Left ventricle myocardium inferior (tissue), 1 donor: ENCODE data around the gene BLVRA. TPM values are rescaled to one million over a fixed set of nuclear protein-coding genes. Genes with fewer than 3 reads are reported as not detected.
"Not testable (repeated sequence)": the region's sequence is repeated elsewhere in the genome, so short reads cannot be mapped to it uniquely, and the experiment has no call there.

Source experiments
- DNase-seq: peaks from one replicate; pipeline ENCODE4 v3.0.0-alpha.2; 2020
- H3K27ac ChIP-seq: fragments of 200-600 bp; replicated peaks from 2 replicates; pipeline ENCODE4 v1.8.0; 2021
- H3K27me3 ChIP-seq: fragments of 200-600 bp; 2 replicates; pipeline ENCODE4 v1.8.0; 2021; ENCODE audit warnings: low read depth
- H3K36me3 ChIP-seq: fragments of 200-600 bp; 2 replicates; pipeline ENCODE4 v1.8.0; 2021
- H3K4me1 ChIP-seq: fragments of 200-600 bp; 2 replicates; pipeline ENCODE4 v1.8.0; 2021
- H3K4me3 ChIP-seq: fragments of 200-600 bp; 2 replicates; pipeline ENCODE4 v1.8.0; 2021; ENCODE audit warnings: mild to moderate bottlenecking, moderate library complexity
- H3K9me3 ChIP-seq: fragments of 200-600 bp; replicated peaks from 2 replicates; pipeline ENCODE4 v1.8.0; 2021
- intact Hi-C: fragments of 100-400 bp; cut with micrococcal nuclease; formaldehyde crosslinking; loops from one replicate; pipeline ENCODE4 v1.11.0; 2022
- total RNA-seq: library from RNA; stranded (reverse); fragmentation: NEBNext Ultra II Directional; extraction: Animal tissue kit (Norgen Biotek cat#: 25700); gene quantifications from one replicate; pipeline ENCODE4 v1.2.1, GENCODE V29; 2021
- TF ChIP-seq, protein P1 (sequence below): fragments of 200-600 bp; IDR thresholded peaks from 2 replicates; pipeline ENCODE4 v1.8.0; 2021; ENCODE audit warnings: antibody characterized with exemption, mild to moderate bottlenecking, borderline replicate concordance
- donor health status: DM: no; HTN: yes; CAD: no; lungs with severe emphysema.

The BLVRA gene
- total RNA-seq, 1 donor from 2014 or later = 44.8 TPM

DNA sequence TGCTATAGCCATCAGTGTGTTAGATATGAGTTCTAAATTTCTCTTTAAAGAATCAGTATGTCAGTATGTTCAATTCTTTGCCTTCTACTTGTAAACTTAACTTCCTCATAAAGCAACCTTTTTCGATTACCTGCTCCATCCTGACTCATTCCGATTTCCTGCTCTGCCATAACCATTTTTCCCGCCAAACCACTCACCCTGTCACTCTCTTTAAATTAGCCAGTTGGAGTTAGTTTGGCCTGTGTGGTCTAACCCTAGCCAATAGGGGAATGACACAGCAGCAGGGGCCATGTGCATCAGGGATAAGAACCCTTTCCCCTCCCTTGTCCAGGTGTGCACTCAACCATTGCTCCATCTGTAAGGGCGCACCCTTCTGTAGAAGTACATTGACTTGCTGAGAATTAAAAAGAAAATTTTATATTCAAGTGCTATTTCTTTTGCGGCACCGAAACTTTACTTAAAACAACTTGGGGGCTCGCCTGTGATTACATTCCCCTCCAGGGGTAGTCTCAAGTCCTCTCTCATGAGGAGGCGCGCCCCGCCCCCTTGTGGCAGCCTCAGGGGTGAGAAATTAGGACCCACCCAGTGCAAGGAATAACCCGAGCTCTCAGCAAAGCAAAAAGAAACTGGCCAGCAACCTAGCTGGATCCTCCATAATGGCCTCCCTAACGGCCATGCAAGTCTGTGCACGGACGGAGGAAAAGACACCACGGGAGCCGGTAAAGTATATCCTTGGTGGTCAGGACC lies 51.9 kb downstream of the BLVRA start:
- TF ChIP-seq, protein P1, sequence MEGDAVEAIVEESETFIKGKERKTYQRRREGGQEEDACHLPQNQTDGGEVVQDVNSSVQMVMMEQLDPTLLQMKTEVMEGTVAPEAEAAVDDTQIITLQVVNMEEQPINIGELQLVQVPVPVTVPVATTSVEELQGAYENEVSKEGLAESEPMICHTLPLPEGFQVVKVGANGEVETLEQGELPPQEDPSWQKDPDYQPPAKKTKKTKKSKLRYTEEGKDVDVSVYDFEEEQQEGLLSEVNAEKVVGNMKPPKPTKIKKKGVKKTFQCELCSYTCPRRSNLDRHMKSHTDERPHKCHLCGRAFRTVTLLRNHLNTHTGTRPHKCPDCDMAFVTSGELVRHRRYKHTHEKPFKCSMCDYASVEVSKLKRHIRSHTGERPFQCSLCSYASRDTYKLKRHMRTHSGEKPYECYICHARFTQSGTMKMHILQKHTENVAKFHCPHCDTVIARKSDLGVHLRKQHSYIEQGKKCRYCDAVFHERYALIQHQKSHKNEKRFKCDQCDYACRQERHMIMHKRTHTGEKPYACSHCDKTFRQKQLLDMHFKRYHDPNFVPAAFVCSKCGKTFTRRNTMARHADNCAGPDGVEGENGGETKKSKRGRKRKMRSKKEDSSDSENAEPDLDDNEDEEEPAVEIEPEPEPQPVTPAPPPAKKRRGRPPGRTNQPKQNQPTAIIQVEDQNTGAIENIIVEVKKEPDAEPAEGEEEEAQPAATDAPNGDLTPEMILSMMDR = peak; percentile 49
- H3K4me3 ChIP-seq, H3K27ac ChIP-seq, H3K4me1 ChIP-seq, H3K9me3 ChIP-seq, intact Hi-C loops: not testable (repeated sequence)
- peak; percentile 27 for DNase-seq
- H3K36me3 ChIP-seq = peaks cover 34% of the 10 kb centered on the region
- peaks cover 36% of the 10 kb centered on the region for H3K27me3 ChIP-seq

DNA sequence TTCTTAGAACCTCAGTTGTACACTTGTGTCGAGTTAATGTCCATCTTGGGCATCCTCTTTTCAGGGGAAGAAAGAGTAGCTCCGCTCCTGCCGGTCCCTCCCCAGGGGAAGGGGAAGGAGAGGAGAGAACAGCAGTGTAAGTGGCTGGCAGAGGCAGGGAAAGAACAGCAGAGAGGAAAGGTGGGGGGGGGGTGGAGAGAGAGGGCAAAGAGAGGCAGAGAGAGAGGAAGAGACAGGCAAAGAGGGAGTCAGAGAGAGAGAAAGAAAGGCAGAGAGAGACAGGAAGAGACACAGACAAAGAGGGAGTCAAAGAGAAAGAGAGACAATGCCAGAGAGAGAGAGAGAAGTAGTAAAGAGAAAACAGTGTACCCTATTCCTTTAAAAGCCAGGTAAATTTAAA lies 56.9 kb downstream of the BLVRA start:
- Histone ChIP-seq H3K9me3 (no peaks in the 10 kb centered on the region), H3K4me3 (no peak overlapping the region), H3K27ac (no peak overlapping the region), H3K4me1 (no peaks in the 10 kb centered on the region), H3K36me3 (no peaks in the 10 kb centered on the region), H3K27me3 (peaks cover 44% of the 10 kb centered on the region)
- intact Hi-C loops = no loop called here
- TF ChIP-seq, protein P1 = no peak
- DNase-seq = no peak

DNA sequence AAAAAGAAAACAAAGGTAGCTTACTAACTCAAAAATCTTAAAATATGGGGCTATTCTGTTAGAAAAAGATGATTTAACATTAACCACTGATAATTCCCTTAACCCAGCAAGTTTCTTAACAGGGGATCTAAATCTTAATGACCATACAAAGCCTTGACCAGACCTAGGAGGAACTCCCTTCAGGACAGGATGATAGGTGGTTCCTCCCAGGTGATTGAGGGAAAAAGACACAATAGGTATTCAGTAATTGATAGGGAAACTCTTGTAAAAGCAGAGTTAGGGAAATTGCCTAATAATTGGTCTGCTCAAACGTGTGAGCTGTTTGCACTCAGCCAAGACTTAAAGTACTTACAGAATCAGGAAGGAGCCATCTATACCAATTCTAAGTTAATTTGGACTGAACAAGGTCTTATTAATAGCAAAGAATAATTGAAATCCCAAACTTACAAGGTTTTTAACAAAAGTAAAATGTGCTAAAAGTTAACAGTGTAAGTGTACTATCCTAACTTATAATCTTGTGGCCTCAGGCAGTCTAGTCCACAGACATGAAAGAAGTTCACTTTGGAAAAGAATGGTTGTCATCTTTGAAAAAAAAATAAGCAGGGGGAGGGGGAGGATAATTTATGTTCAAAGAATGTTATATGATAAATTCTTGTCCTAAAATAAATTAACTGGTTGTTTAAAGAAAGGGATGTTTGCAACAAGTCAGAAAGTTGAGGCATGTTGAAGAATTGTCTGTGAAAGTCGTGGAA lies 57.7 kb downstream of the BLVRA start:
- H3K36me3 ChIP-seq, H3K27ac ChIP-seq, H3K4me3 ChIP-seq, intact Hi-C loops, H3K4me1 ChIP-seq, H3K9me3 ChIP-seq, DNase-seq: not testable (repeated sequence)
- peaks cover 44% of the 10 kb centered on the region for H3K27me3 ChIP-seq

DNA sequence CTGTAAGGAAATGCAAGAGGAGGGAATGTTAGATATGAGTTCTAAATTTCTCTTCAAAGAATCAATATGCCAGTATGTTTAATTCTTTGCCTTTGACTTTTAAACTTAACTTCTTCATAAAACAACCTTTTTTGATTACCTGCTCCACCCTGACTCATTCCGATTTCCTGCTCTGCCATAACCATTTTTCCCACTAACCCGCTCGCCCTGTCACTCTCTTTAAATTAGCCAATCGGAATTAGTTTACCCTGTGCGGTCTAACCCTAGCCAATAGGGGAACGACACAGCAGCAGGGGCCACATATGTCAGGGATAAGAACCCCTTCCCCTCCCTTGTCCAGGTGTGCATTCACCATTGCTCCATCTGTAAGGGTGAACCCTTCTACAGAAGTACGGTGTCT lies 64.9 kb downstream of the BLVRA start:
- H3K36me3 ChIP-seq, H3K4me3 ChIP-seq, H3K9me3 ChIP-seq, H3K27ac ChIP-seq, intact Hi-C loops, H3K4me1 ChIP-seq, DNase-seq: not testable (repeated sequence)
- H3K27me3 ChIP-seq = peaks cover 25% of the 10 kb centered on the region

DNA sequence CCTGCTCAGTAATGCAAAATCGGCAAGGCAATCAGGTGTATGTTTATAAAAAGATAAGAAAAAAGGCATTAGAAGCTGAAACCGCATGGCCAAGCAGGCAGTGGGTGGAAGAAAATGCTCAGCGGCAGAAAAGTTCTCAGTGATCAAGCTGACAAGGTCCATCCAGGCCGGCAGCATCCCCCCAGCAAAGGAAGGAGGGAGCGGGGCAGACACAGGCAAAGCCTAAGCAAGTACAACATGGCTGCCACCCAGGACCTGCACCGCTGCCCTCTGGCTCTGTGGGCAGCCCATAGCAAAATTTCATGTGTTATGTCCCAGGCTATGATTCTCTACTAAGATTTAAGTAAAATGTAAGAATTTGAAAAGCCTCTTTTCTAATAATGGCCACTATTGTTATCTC lies 65.5 kb downstream of the BLVRA start:
- Histone ChIP-seq H3K4me1 (no peaks in the 10 kb centered on the region), H3K36me3 (no peaks in the 10 kb centered on the region), H3K27ac (no peak overlapping the region), H3K27me3 (peaks cover 30% of the 10 kb centered on the region), H3K9me3 (no peaks in the 10 kb centered on the region), H3K4me3 (no peak overlapping the region)
- intact Hi-C loops = no loop called here
- no peak for DNase-seq
- TF ChIP-seq, protein P1 = no peak

DNA sequence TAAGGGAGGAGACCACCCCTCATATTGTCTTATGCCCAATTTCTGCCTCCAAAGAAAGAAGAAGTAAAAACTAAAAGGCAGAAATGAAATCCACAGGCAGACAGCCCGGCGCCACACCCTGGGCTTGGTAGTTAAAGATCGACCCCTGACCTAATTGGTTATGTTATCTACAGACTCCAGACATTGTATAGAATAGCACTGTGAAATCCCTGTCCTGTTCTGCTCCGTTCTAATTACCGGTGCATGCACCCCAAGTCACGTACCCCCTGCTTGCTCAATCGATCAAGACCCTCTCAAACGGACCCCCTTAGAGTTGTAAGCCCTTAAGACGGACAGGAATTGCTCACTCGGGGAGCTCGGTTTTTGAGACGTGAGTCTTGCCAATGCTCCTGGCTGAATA lies 66.0 kb downstream of the BLVRA start:
- peaks cover 36% of the 10 kb centered on the region for H3K27me3 ChIP-seq
- H3K4me3 ChIP-seq, DNase-seq, H3K27ac ChIP-seq, H3K4me1 ChIP-seq, H3K36me3 ChIP-seq, intact Hi-C loops, H3K9me3 ChIP-seq: not testable (repeated sequence)

DNA sequence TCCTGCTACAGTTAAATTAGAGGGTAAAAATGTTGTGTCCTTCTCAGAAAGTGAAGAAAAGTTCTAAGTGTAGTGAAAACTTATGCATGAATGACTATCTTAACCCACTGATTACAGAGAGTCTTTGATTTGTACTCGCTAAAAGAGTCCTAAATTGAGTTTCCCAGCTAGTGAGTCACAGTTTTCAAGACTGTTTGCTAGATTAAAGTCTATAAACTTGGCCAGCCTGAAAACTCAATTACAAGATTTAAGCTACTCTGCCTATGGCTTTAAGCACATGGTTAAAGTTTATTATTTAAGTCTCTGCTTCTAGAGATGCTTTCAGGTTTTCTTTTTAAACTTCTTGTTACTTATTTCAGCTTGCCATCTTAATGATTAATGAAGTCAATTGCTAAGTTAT lies 66.5 kb downstream of the BLVRA start:
- Histone ChIP-seq H3K9me3 (no peaks in the 10 kb centered on the region), H3K36me3 (no peaks in the 10 kb centered on the region), H3K4me3 (no peak overlapping the region), H3K27ac (no peak overlapping the region), H3K27me3 (peaks cover 39% of the 10 kb centered on the region), H3K4me1 (no peaks in the 10 kb centered on the region)
- intact Hi-C loops = no loop called here
- DNase-seq = no peak
- TF ChIP-seq, protein P1 = no peak
